GM21526 (cell line): ENCODE data around the gene GPR52.
"Not testable (repeated sequence)": the region's sequence is repeated elsewhere in the genome, so short reads cannot be mapped to it uniquely, and the experiment has no call there.

ENCODE experiments used
- ATAC-seq: cut with Tn5 transposase; IDR thresholded peaks from one replicate; pipeline ENCODE4 v1.9.1; 2021; ENCODE audit warnings: moderate library complexity; ENCODE audit not compliant: unreplicated experiment, low FRiP score

GPR52 gene, protein sequence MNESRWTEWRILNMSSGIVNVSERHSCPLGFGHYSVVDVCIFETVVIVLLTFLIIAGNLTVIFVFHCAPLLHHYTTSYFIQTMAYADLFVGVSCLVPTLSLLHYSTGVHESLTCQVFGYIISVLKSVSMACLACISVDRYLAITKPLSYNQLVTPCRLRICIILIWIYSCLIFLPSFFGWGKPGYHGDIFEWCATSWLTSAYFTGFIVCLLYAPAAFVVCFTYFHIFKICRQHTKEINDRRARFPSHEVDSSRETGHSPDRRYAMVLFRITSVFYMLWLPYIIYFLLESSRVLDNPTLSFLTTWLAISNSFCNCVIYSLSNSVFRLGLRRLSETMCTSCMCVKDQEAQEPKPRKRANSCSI

DNA sequence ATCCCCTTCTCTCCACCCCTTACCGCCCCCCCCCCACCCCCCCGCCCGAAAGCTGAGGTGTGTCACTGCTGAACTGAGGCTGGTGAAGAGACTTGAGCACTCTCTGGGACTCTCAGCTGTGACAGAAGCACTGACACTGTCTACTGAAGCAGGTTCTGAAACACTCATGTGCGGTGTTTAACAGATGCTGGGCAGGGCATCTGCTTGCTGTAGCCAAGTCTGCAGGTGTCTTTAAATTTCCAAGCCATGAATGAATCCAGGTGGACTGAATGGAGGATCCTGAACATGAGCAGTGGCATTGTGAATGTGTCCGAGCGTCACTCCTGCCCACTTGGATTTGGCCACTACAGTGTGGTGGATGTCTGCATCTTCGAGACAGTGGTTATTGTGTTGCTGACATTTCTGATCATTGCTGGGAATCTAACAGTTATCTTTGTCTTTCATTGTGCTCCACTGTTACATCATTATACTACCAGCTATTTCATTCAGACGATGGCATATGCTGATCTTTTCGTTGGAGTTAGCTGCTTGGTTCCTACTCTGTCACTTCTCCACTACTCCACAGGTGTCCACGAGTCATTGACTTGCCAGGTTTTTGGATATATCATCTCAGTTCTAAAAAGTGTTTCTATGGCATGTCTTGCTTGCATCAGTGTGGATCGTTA, at the start of gene GPR52:
Gene GPR52 (plus strand): TSS at position 99 of the 665 bp plus-strand sequence. CDS start 148 bp downstream, at position 247.
- ATAC-seq: no peak

DNA sequence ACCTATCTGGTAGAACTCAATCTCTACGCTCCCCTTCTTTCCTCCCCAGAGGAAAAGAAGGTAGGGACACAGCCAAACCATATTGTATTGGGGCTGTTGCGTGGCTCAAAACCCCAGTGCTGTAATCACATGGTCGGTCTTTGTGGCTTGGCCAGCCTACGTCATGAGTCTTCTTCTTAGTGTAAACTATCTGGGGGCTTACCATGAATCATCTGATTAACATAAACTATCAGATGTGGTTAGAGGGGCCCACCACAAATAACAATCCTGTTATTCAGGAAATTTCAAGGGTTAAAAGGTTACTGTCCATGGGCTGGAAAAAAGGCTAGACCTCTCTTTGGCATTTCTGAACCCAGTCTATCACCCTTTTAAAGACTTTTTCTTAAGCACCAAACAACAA, 49.5 kb upstream of the GPR52 start:
- ATAC-seq: no peak

DNA sequence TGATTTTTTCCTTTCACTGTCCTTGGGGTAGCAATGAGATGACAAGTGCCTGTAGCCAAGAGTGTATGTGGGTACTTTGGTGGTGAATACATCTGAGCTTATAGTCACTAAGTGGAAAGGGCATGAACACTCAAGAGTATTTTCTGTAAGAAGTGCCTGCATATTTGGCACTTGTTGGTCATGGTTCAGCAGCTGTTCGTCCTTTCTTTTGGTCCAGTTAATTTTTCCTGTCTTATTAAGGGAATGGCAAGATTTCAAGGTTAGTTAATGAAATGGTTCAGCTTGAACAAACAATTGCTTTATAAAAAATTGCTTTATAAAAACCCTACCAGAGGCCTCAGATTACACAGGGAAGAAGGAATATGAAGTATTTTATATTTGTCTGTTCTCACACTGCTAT, 48.6 kb upstream of the GPR52 start:
- no peak for ATAC-seq

DNA sequence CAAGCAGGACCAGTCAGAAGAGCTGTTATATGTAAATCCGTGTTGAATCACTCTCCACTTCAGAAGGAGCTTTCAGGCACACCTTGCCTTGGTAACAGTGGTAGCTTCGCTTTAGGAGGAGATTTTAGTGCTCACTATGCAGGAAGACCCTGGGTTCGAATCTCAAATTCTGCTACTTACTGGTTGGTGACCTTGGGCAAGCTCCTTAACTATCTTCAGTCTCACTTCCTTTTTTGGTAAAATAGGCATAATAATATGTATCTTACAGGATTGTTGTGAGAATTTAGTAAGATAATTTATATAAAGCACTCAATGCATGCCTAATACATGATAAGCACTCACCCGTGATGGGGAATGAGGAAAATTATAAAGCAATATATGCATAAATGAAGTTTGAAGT, 46.7 kb upstream of the GPR52 start:
- no peak for ATAC-seq

DNA sequence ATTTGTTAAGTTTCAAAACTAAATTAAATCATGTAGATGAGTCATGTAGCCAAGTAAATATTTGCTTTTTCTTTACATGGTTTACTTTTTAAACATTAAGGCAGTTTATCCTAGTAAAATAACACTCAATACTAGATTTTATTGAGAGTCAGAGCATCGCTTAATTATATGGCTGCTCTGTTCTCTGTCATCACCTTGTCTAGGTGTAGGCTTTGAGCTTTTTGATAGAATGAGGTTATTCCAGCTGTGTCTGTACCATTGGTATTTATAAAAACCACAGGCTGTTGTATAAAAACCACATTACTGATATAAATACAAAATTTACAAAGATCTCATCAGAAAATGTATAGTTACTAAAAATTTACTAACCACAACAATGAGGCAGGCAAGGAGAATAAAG, 42.5 kb upstream of the GPR52 start:
- ATAC-seq: no peak

DNA sequence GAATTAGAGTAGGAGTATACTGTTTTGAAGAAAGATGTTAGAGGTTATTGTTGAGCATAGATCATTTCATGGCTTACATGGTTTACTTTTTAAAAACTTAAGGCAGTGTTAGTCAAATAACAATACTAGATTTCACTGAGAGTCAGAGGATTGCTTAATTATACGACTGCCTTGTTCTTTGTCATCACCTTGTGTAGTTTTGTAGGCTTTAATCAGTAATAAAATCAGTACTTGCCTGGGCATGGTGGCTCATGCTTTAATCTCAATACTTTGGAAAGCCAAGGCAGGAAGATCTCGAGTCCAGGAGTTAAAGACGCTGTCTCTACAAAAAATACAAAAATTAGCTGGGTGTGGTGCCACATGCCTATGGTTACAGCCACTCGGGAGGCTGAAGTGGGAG, 41.3 kb upstream of the GPR52 start:
- no peak for ATAC-seq

DNA sequence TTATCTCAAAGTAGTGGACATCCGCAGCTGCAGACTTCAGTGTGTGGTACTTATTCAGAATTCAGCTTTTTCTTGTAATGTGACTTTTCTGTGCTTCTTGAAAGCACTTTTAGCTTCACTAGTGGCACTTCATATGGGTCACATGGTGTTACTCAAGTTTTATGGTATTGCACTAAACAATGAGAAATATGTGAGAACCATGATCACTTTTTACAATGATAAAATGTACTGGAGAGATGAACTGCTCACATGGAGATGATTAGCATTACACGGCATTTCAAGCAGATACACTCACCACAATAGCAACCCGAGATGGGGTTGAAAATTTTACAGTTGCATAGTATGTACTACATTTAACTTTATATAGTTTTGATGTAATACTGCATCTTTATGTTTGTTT, 40.1 kb upstream of the GPR52 start:
- ATAC-seq: no peak

DNA sequence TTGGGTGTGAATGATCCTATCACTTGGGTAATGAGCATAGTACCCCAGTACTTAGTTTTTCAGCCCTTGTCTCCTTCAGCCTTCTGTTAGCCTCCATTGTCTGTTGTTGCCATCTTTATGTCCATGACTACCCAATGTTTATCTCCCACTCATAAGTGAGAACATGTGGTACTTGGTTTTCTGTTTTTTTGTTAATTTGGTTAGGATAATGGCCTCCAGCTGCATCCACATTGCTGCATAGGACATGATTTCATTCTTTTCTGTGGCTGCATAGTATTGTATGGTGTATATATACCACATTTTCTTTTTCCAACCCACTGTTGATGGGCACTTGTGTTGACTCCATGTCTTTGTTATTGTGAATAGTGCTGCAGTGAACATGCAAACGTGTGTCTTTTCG, 39.6 kb upstream of the GPR52 start:
- ATAC-seq: no peak

DNA sequence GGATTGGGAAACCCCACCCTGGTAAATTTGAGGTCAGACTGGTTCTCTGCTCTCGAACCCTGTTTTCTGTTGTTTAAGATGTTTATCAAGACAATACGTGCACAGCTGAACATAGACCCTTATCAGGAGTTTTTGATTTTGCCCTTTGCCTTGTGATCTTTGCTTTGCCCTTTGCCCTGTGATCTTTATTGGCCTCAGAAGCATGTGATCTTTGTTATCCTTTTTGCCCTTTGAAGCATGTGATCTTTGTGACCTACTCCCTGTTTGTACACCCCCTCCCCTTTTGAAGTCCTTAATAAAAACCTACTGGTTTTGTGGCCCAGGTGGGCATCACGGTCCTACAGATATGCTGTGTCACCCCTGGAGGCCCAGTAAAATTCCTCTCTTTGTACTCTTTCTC, 38.0 kb upstream of the GPR52 start:
- ATAC-seq: not testable (repeated sequence)

DNA sequence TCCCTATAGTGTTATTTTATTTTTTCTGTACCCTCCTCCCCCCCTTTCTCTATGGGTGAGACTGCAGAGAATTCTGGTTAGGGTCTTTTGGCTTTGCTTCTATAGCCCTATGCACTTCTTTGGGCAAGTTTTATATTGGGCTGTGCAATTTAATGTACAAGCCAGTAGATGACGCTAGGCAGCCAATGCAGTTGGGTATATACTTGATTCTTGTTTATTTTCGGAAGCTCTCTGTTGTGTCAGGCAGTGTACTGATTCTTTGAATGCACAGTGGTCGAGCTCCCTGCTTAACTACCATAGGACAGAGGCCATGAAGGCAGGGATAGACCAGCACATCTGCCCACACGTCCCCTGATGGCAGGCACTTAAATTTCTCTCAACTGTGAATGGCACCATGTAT, 34.1 kb upstream of the GPR52 start:
- no peak for ATAC-seq

DNA sequence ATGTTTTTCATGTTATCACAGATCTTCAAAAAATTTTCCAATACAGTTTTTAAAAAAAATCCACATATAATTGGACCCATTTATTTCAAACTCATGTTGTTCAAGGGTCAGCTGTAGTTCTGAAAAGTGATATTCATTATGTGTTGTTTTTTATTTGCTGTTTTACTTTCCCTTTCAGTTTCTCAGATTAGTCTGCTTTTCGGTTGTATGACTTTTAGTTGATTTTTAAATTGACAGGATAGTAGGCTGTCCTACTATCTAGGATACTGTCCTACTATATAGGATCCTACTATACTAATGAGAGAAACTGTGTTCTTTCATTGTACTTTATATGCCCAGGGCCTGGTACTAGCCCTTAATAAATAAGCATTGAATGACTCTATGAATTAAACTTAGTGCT, 33.6 kb upstream of the GPR52 start:
- ATAC-seq: no peak

DNA sequence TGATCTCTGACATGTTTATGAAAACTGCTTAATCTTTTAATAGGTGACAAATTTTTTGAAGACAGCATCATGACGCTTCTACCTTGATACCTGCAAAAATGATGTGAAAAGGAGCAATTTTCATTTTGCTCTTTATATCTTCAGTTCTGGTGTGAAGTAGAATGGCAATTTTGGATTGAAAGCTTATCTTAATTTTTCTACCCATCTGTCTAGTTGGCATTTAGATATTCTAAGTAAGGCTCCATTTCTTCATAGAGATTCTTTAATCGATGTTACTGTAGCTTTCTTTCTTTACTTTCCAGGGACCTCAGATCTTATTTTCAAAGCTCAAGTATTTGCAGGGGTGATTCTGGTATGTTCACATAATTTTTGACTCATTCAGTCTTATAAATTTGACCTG, 32.3 kb upstream of the GPR52 start:
- ATAC-seq: no peak

DNA sequence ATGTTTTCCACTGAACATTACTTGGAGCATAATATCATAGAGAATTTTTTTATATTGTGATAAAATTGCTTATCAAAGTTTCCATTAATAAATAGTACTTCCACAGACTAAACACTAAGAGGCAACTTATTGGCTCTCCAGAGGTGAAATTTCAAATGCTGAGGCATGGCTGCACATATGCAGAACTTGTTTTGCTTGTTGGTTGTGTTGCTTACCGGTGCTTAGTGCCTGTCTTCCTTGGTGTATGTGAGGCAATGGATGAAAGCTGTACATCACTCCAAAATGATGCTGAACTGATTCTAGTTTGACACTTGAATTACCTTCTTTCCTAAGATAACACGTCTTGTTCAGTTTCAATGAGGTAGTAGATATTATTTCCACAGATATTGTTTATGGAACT, 29.8 kb upstream of the GPR52 start:
- no peak for ATAC-seq

DNA sequence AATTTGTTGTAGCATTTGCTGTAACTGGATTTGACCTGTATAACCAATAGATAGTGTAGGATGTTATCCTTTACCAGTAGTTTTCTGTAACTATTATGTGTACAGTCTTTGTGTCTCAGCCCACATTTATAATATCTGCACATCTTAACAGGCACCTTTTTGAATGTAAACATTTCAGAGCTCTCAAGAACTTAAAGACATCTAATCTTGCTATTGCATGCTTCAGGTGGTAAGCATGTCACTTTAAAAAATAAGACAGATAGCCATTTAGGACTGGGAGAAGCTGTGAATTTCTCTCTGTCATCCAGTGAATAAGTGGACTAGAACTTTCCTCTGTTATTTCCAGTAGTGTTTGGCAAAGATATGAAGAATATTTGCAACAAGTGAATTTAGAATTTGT, 22.6 kb upstream of the GPR52 start:
- ATAC-seq: no peak

DNA sequence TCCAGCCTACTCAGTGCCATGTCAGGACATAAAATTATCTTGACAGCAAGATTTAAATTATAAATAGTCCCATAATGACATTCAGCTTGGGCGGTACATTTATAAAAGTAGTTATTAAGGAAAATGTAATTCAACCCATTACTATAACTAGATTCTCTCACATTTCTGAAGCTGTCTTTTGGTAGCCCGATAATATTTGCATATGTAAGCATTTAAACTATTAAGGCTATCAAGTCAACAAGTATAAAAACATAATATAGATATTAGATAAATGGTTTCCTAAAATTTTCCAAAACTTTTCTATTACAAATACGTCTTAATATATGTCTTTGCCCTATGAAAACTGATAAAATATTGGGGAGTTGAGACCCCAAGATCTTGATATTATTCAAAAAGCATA, 21.6 kb upstream of the GPR52 start:
- no peak for ATAC-seq

DNA sequence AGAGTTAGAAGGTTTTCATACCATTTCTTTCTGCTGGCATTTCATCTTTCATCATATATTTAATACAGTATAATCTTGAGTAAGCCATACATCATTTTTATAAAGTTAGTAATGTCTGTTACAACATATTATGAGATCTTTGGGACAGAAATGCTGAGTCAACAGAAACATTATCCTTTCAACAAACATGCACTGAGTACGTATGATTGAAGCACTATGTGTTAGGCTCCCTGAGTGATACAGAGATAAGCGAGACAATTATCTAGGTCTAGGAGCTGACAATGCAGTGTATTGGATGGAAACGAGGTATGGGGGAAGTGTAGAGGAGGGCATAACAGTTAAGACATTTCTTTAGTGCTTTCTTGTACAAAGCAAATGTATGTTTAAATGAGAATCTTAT, 19.7 kb upstream of the GPR52 start:
- no peak for ATAC-seq

DNA sequence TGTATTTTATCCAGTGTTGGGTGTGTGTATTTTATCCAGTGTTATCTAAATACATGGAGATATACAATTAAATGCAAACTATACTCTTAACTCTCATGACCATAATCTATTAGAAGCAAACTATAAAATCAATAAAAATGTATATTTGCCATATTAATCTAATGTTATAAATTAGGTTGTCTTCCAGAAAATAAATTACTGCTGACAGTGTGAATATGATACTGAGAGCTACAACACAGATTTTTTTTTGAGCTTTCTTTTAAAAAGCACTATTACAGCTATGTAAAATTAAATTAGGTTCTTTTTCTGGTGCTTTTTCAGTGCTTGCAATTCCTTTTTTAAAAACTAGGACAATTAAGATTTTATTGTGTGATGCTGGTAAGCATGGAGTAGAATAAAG, 19.0 kb upstream of the GPR52 start:
- ATAC-seq: no peak

DNA sequence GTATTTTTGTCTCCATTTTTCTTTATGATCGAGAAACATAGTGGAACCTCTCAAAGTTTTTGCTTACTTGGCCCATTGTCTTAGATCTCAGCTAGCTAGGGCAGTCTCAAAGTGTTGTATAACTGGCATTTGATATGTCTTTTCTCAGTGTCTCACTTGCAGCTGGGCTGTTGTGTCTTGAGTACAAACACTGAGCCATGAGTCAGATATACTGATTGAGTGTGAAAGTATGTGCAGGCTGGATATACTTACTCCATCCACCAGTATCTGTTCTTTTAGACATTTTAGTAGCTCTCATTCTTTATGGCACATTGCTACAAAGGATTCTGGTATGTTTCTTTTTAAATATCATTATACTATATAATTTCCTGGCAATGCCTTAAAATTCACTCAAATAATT, 14.3 kb upstream of the GPR52 start:
- no peak for ATAC-seq

DNA sequence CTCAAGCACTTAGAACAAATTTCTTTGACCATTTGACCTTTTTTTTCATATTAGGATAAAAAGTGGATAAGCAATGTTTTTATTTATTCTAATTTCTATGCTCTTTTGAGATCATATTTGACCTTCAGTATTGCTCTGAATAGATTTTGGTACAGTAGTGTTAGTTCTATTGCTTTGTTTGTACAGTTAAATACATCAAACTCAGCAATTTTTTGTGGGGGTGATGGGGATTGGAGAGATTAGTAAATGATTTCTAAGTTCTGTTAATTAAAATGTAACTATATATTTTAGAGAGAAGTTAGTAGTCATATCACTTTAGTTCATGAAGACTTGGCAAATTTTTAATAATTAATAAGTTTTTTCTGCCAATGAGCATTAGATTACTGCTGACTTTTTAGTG, 2.4 kb upstream of the GPR52 start:
- ATAC-seq: no peak

DNA sequence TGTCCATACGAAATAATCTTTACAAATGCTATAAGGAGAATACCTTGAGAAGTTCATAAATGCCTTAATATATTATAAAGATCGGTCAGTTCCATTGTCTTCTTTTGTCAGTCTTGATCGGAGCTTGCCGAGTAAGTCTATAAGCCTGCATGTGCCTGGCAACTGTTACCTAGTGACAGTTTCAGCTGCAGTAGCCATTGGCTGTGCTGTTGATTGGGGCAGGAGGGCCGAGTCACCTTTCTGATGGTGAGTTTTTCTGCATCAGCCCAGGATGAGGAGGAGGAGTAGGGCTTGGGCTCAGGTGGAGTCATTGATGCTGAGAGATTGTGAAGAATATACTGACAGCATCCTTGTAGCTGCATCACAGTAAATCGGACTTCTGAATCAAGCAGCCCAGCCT, 1.9 kb upstream of the GPR52 start:
- ATAC-seq: no peak

DNA sequence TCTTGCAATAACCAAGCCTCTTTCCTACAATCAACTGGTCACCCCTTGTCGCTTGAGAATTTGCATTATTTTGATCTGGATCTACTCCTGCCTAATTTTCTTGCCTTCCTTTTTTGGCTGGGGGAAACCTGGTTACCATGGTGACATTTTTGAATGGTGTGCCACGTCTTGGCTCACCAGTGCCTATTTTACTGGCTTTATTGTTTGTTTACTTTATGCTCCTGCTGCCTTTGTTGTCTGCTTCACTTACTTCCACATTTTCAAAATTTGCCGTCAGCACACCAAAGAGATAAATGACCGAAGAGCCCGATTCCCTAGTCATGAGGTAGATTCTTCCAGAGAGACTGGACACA, 743 bp downstream of the GPR52 start:
- no peak for ATAC-seq

DNA sequence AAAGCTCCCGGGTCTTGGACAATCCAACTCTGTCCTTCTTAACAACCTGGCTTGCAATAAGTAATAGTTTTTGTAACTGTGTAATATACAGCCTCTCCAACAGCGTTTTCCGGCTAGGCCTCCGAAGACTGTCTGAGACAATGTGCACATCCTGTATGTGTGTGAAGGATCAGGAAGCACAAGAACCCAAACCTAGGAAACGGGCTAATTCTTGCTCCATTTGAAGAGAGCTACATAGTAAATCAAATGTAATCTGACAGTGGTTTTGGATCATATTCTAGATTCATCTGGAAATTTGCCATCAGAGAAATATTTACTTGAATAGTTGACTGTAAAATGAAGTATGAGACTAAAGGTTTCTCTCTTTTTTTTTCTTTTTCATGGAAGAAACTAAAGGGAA, 1.2 kb downstream of the GPR52 start:
- ATAC-seq: no peak

DNA sequence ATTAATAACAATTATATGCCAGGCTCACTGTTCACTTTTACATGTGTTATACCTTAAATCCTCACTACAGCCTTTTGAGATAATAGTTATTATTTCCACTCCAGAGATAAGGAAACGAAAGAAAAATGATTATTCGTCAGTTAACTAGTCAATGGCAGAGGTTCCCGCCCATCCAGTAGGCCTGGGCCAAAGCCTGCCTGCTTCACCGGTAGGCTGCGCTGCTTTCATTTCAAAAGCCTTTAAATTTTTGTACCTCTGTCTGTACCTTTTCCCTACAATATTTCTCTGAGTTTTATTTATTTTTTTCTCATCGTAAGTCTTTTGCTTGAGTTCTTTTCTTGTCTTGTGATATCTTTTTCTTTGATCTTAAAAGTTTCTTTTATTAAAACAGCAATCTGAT, 3.6 kb downstream of the GPR52 start:
- no peak for ATAC-seq
